IPS-18a (cell line): ENCODE results near the gene TKTL1.

Experiments
- H3K27ac ChIP-seq: one replicate; pipeline ENCODE4 v1.5.1; 2013; ENCODE audit warnings: low read length
- H3K27me3 ChIP-seq: one replicate; pipeline ENCODE4 v1.6.1; 2013; ENCODE audit warnings: mild to moderate bottlenecking, low read length; ENCODE audit not compliant: control insufficient read depth, insufficient read depth
- H3K36me3 ChIP-seq: one replicate; pipeline ENCODE4 v1.6.1; 2013; ENCODE audit warnings: low read depth, low read length; ENCODE audit not compliant: control insufficient read depth
- H3K4me1 ChIP-seq: one replicate; pipeline ENCODE4 v1.6.1; 2013; ENCODE audit warnings: low read depth, low read length; ENCODE audit not compliant: control insufficient read depth
- H3K4me3 ChIP-seq: one replicate; pipeline ENCODE4 v1.5.1; 2013; ENCODE audit warnings: low read length
- H3K9ac ChIP-seq: one replicate; pipeline ENCODE4 v1.6.1; 2013; ENCODE audit warnings: mild to moderate bottlenecking, low read length, moderate library complexity
- H3K9me3 ChIP-seq: one replicate; pipeline ENCODE4 v1.6.1; 2013; ENCODE audit warnings: low read depth, low read length; ENCODE audit not compliant: control insufficient read depth

Gene TKTL1

DNA sequence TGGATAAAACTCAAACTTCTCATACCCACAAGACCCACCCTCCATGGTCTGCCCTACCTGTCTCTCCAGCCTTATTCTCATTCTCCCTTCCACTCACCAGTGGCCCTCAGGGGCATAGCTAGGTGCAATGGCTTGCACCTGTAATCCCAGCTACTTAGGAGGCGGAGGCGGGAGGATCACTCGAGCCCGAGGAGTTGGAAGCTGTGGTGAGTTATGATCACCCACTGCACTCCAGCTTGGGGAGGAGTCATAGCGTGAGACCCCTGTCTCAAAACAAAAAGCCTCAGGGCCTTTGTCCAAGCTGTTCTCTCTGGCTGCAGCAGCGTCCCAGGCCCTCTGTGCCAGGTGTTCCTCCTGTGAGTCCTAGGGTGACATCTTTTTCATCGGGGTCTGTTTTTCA lies 16.5 kb downstream of the TKTL1 start:
- H3K9me3 ChIP-seq = no peaks in the 10 kb centered on the region
- H3K4me1 ChIP-seq = no peaks in the 10 kb centered on the region
- no peak overlapping the region for H3K27ac ChIP-seq
- no peak overlapping the region for H3K4me3 ChIP-seq
- H3K36me3 ChIP-seq = no peaks in the 10 kb centered on the region
- no peaks in the 10 kb centered on the region for H3K27me3 ChIP-seq
- no peak overlapping the region for H3K9ac ChIP-seq

DNA sequence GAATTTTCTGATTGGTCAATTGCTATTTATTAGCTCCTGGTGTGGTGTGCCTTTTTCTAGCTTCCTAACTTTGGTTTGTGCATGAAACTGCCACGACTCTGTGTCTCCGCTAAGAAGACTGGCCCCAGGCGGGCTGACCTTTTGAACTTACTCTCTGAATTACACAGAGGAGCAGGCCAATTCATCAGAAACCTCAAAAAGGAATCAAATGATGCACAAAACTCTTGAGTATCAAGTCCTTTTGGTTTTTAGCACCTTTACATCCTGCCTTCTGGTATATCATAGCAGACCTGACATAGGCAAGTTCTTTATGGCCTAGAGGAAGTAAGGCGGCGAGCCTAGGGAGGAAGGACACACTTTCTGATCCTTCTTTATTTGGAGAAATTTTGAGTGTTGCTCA lies 17.6 kb downstream of the TKTL1 start:
- Histone ChIP-seq H3K36me3 (no peaks in the 10 kb centered on the region), H3K9ac (no peak overlapping the region), H3K27me3 (no peaks in the 10 kb centered on the region), H3K9me3 (no peaks in the 10 kb centered on the region), H3K4me3 (no peak overlapping the region), H3K27ac (no peak overlapping the region), H3K4me1 (no peaks in the 10 kb centered on the region)

DNA sequence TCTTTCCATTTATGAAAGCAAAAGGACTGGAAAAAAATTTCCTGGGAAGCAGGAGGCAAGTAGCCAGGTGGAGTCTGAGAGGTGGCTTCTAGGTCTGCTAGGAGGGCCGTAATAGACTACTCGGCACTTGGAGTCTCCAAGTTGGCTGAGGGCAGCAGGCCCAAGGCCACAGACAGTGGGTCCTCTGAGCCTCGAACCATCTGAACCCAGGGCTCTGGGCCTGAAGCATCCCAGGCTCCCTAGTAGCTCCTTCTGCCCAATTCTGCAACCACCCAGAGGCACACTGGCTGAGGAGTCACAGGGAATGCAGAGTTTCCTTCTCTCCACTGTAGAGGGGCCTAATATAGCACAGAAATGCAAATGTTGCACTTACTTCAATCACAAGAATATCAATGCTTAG lies 19.8 kb downstream of the TKTL1 start:
- H3K27ac ChIP-seq = no peak overlapping the region
- no peaks in the 10 kb centered on the region for H3K9me3 ChIP-seq
- no peak overlapping the region for H3K4me3 ChIP-seq
- H3K4me1 ChIP-seq = no peaks in the 10 kb centered on the region
- no peaks in the 10 kb centered on the region for H3K36me3 ChIP-seq
- H3K27me3 ChIP-seq = no peaks in the 10 kb centered on the region
- no peak overlapping the region for H3K9ac ChIP-seq

DNA sequence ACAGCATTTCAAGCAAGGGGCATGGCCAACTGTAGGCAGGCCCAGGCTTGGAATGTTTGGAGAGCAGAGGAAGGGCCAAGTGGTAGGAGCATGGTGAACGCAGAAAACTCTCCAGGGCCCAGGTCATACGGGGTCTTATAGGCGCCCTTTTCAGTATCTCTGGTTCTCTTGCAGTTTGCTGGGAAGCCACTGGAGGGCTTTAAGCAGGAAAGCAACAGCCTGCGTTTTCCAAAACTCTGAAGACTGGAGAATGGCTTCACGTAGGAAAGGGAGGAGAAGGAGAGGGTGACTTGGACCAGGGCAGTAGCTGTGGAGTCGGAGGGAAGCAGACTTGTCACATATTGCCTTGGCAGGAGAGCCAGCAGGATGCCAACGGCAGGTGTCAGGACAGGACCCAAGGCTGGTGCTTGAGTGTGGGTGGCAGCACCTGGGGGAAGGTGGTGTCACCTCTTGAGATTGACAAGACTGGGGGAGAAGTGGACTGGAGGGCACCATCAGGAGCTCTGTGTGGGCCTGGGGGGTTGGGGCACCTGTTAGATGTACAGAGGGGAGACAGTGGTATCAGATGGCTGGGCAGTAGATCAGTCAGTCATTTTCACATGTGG lies 21.9 kb downstream of the TKTL1 start:
- no peaks in the 10 kb centered on the region for H3K4me1 ChIP-seq
- H3K9me3 ChIP-seq = no peaks in the 10 kb centered on the region
- no peaks in the 10 kb centered on the region for H3K36me3 ChIP-seq
- no peak overlapping the region for H3K27ac ChIP-seq
- H3K4me3 ChIP-seq = no peak overlapping the region
- no peaks in the 10 kb centered on the region for H3K27me3 ChIP-seq
- H3K9ac ChIP-seq = no peak overlapping the region

- Histone ChIP-seq H3K4me3 (no peak overlapping the region), H3K4me1 (no peaks in the 10 kb centered on the region), H3K36me3 (no peaks in the 10 kb centered on the region), H3K27ac (no peak overlapping the region), H3K9me3 (no peaks in the 10 kb centered on the region), H3K27me3 (no peaks in the 10 kb centered on the region), H3K9ac (no peak overlapping the region)
These were observed 24.8 kb downstream of the TKTL1 start for GRCh38 chrX:154320406-154320805.

DNA sequence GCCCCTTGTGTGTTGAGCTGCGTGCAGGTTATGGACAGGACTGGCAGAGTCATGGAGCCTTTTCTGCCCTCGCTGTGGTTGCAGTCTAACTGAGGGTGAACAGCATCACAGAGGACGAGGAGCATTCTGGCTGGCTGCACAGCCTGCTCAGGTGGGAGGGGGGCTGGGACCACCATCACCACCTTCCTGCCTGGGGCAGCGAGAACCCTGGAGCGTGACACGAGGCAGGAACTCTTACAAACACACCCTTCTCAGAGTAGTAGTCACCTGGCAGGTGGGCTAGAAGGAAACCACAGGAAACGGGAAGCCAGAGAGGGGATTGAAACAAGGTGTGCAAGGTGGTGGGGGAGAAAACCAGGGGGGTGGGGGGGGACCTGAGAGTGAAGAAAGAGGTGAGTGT lies 25.6 kb downstream of the TKTL1 start:
- Histone ChIP-seq H3K4me3 (no peak overlapping the region), H3K36me3 (no peaks in the 10 kb centered on the region), H3K4me1 (no peaks in the 10 kb centered on the region), H3K9ac (no peak overlapping the region), H3K27me3 (no peaks in the 10 kb centered on the region), H3K27ac (no peak overlapping the region), H3K9me3 (no peaks in the 10 kb centered on the region)

- no peaks in the 10 kb centered on the region for H3K4me1 ChIP-seq
- no peaks in the 10 kb centered on the region for H3K27me3 ChIP-seq
- no peaks in the 10 kb centered on the region for H3K9me3 ChIP-seq
- H3K27ac ChIP-seq = no peak overlapping the region
- H3K9ac ChIP-seq = no peak overlapping the region
- H3K36me3 ChIP-seq = no peaks in the 10 kb centered on the region
- no peak overlapping the region for H3K4me3 ChIP-seq
These were observed 26.0 kb downstream of the TKTL1 start for GRCh38 chrX:154321594-154321993.

- no peaks in the 10 kb centered on the region for H3K27me3 ChIP-seq
- no peak overlapping the region for H3K4me3 ChIP-seq
- no peaks in the 10 kb centered on the region for H3K4me1 ChIP-seq
- no peaks in the 10 kb centered on the region for H3K36me3 ChIP-seq
- no peak overlapping the region for H3K9ac ChIP-seq
- peaks cover 3% of the 10 kb centered on the region for H3K9me3 ChIP-seq
- no peak overlapping the region for H3K27ac ChIP-seq
These were observed 27.3 kb downstream of the TKTL1 start for GRCh38 chrX:154322890-154323289.

DNA sequence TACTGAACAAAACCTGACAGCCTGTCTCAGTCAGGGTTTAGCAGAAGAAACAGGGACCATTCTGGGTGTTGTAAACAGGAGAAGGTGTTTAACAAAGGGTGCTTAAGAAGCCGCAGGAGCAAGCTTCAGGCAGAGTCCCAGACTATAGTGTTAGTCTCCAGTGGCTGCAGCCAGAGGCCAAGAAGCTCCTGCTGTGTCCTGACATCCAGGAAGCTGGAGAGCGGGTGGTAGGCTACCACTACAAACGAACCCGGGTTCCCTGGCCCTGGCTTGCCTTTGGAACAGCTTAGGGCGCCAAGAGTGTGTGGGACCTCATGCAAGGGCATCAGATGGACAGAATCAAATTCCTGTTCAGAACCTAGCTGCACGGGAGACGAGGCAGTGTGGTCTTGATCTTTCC lies 27.9 kb downstream of the TKTL1 start:
- H3K9me3 ChIP-seq = peaks cover 3% of the 10 kb centered on the region
- H3K4me1 ChIP-seq = no peaks in the 10 kb centered on the region
- H3K36me3 ChIP-seq = no peaks in the 10 kb centered on the region
- H3K4me3 ChIP-seq = no peak overlapping the region
- H3K9ac ChIP-seq = no peak overlapping the region
- H3K27me3 ChIP-seq = no peaks in the 10 kb centered on the region
- H3K27ac ChIP-seq = no peak overlapping the region

DNA sequence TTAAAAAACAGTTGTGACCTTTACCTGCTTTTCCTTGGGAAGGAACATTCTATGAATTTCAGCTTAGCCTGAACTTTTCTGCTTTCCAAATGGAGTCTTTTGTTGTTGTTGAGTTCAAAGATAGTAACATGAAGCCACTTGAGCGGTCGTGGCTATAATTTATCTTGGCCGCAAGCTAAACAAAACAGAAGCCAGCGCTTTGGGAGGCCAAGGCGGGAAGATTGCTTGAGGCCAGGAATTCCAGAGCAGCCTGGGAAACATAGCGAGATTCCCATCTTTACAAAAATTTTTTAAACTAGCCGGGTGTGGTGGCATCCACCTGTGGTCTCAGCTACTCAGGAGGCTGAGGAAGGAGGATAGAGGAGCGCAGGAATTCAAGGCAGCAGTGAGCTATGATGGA lies 29.9 kb downstream of the TKTL1 start:
- no peaks in the 10 kb centered on the region for H3K4me1 ChIP-seq
- no peaks in the 10 kb centered on the region for H3K36me3 ChIP-seq
- no peaks in the 10 kb centered on the region for H3K27me3 ChIP-seq
- H3K4me3 ChIP-seq = no peak overlapping the region
- H3K9ac ChIP-seq = no peak overlapping the region
- H3K27ac ChIP-seq = no peak overlapping the region
- H3K9me3 ChIP-seq = peaks cover 3% of the 10 kb centered on the region

- Histone ChIP-seq H3K4me3 (no peak overlapping the region), H3K9me3 (peaks cover 13% of the 10 kb centered on the region), H3K27me3 (no peaks in the 10 kb centered on the region), H3K27ac (no peak overlapping the region), H3K9ac (no peak overlapping the region), H3K4me1 (no peaks in the 10 kb centered on the region), H3K36me3 (no peaks in the 10 kb centered on the region)
These were observed 31.6 kb downstream of the TKTL1 start for GRCh38 chrX:154327038-154327820.

DNA sequence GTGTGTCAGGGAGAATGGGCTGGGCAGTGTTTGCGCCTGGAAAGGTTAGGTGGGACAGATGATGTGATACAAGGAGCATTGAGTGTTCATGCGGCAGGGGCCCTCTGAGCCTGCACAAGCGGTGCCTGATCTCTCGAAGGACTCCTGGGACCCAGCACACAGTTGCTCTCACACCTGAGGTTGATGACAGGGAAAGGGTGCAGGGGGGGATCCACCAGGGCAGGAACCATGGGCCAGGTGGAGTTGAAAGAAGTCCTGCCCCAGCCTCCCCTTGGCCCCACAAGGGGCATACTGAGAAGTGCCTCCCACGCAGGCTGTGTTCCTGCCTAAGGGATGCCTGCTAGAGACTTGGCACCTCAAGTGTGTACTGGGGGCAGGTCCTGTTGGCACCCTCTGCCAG lies 33.1 kb downstream of the TKTL1 start:
- Histone ChIP-seq H3K36me3 (no peaks in the 10 kb centered on the region), H3K4me3 (no peak overlapping the region), H3K9me3 (peaks cover 13% of the 10 kb centered on the region), H3K4me1 (no peaks in the 10 kb centered on the region), H3K27me3 (no peaks in the 10 kb centered on the region), H3K9ac (no peak overlapping the region), H3K27ac (no peak overlapping the region)
